NB4 (cell line): Measurements from ENCODE around the gene IL1R2.

Experiments
- DNase-seq: peaks from one replicate; pipeline ENCODE4 v3.0.0; 2010; ENCODE audit warnings: low read depth
- H3K4me3 ChIP-seq: one replicate; pipeline ENCODE4 v1.5.1; 2011; ENCODE audit warnings: mild to moderate bottlenecking, low read depth, low read length, moderate library complexity
- CTCF ChIP-seq: IDR thresholded peaks from one replicate; pipeline ENCODE4 v1.5.1; 2012; ENCODE audit warnings: low read depth, low read length
- MAX ChIP-seq: IDR thresholded peaks from 2 replicates; pipeline ENCODE4 v1.6.1; 2011; ENCODE audit warnings: low read depth, low read length
- MYC ChIP-seq: IDR thresholded peaks from 2 replicates; pipeline ENCODE4 v1.6.1; 2011; ENCODE audit warnings: low read depth, low read length
- POLR2A ChIP-seq: IDR thresholded peaks from 2 replicates; pipeline ENCODE4 v1.6.1; 2011; ENCODE audit warnings: mild to moderate bottlenecking; ENCODE audit not compliant: insufficient read length; ENCODE audit errors: extremely low read depth

IL1R2 gene

GRCh38 chr2:102051692-102052277, 60.0 kb downstream of the IL1R2 start:
- H3K4me3 ChIP-seq = no peak overlapping the region
- DNase-seq = no peak
- TF ChIP-seq POLR2A (no peak), MYC (no peak), MAX (no peak), CTCF (no peak)

- no peak for DNase-seq
- TF ChIP-seq MYC (no peak), POLR2A (no peak)
- H3K4me3 ChIP-seq = no peak overlapping the region
Measured at GRCh38 chr2:102052365-102052764, 60.6 kb downstream of the IL1R2 start.

- no peak overlapping the region for H3K4me3 ChIP-seq
- no peak for TF ChIP-seq MYC
- TF ChIP-seq CTCF = no peak
- TF ChIP-seq MAX = no peak
- no peak for TF ChIP-seq POLR2A
- peak; percentile 39 for DNase-seq
Measured at GRCh38 chr2:102053096-102053495, 61.3 kb downstream of the IL1R2 start.

GRCh38 chr2:102055346-102055990, 63.7 kb downstream of the IL1R2 start:
- DNase-seq = no peak
- H3K4me3 ChIP-seq = no peak overlapping the region
- TF ChIP-seq POLR2A = no peak
- TF ChIP-seq MYC = no peak
- TF ChIP-seq CTCF = no peak
- TF ChIP-seq MAX = no peak

GRCh38 chr2:102056079-102056581, 64.4 kb downstream of the IL1R2 start:
- H3K4me3 ChIP-seq = no peak overlapping the region
- no peak for DNase-seq
- TF ChIP-seq MAX = no peak
- no peak for TF ChIP-seq CTCF
- TF ChIP-seq MYC = no peak
- TF ChIP-seq POLR2A = no peak

- DNase-seq = no peak
- H3K4me3 ChIP-seq = no peak overlapping the region
- no peak for TF ChIP-seq MAX
- no peak for TF ChIP-seq CTCF
- TF ChIP-seq MYC = no peak
- TF ChIP-seq POLR2A = no peak
Measured at GRCh38 chr2:102057502-102058292, 65.9 kb downstream of the IL1R2 start.
